Hypothalamus (tissue), 51 donors: ENCODE results near the gene ASXL3.
A peak's percentile ranks its signal among the peaks of the same experiment; 100 is the strongest.

Experiments
- DNase-seq, 51 donors: peaks; one replicate each; lab custom pipeline; 2025; lab: John Stamatoyannopoulos, UW

ASXL3 gene

DNA sequence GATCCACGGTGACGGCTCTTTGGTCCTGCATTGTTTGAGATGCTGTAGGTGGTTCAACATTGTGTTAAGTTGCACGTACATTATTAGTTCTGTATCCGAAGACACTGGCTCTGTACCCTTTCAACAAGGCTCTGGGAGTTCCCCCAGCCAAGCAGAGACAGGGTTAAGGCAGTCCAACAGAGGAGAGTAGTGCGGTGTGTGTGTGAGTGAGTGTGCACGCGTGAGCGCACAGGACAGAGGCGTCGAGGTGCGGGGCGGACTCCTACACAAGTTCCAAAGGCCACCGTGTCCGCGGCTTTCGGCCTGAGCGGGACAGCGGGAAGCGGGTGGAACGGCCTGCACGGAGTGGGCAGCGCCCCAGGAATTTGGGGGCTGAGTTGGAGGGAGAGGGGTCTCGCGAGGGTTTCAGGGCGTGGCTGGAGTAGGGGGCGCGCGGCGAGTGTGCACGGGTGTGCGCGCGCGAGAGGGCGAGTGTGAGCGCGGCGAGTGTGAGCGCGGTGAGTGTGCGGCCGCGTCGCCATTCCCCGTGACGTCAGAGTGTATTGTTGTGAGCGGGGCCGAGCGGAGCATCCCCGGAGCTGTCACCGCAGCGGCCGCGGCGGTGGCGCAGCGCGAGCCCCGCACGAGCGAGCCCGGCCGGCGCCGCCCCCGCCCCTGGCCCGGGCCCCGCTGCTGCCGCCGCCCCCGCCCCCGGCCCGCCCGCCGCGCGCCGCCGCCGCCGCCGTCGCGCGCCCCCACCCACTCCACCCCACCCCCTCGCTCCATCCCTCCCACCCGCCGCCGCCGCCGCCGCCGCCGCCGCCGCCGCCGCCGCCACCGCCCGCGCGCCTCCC is at the start of gene ASXL3:
Gene ASXL3 (plus strand): TSS at position 535 of the 833 bp plus-strand sequence. CDS start 413 bp downstream, outside the sequence.
- DNase-seq: peak in 48 of 51 donors; percentile 4 to 82 (median 58)

- no peak for DNase-seq
Observed at GRCh38 chr18:33532978-33533377, 45.0 kb upstream of the ASXL3 start.

DNA sequence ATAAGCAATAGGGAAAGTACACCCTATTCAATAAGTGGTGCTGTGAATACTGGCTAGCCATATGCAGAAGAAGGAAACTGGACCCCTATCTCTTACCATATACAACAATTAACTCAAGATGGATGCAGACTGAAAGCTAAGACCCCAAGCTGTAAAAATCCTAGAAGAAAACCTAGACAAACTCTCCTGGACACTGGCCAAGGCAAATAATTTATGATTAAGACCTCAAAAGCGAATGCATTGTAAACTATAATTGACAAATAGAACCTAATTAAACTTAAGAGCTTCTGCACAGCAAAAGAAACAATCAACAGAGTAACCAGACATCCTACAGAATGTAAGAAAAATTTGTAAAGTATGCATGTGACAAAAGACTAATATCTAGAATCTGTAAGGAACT is 41.1 kb upstream of the ASXL3 start:
- DNase-seq: no peak

GRCh38 chr18:33538418-33539042 is 39.5 kb upstream of the ASXL3 start:
- DNase-seq: no peak

- no peak for DNase-seq
Observed at GRCh38 chr18:33540392-33540791, 37.6 kb upstream of the ASXL3 start.

DNA sequence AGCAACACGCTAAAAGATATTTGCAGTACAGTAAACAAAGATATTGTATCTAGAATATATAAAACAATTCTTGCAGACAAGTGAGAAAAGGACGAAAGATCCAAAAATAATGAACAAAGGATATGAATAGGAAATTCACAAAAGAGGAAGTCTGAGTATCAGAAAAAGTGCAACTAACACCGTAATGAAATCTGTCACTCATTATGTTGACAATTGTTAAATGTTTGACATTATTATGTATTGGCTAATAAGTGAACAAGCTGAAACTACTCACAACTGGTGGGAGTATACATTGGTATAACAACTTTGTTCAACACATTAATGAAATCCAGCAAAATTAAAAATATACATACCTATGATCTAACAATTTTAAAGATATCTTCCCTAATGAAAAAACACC is 36.7 kb upstream of the ASXL3 start:
- no peak for DNase-seq

GRCh38 chr18:33556846-33557245 is 21.2 kb upstream of the ASXL3 start:
- DNase-seq: no peak

GRCh38 chr18:33557706-33558105 is 20.3 kb upstream of the ASXL3 start:
- no peak for DNase-seq

GRCh38 chr18:33558529-33558928 is 19.5 kb upstream of the ASXL3 start:
- no peak for DNase-seq

DNA sequence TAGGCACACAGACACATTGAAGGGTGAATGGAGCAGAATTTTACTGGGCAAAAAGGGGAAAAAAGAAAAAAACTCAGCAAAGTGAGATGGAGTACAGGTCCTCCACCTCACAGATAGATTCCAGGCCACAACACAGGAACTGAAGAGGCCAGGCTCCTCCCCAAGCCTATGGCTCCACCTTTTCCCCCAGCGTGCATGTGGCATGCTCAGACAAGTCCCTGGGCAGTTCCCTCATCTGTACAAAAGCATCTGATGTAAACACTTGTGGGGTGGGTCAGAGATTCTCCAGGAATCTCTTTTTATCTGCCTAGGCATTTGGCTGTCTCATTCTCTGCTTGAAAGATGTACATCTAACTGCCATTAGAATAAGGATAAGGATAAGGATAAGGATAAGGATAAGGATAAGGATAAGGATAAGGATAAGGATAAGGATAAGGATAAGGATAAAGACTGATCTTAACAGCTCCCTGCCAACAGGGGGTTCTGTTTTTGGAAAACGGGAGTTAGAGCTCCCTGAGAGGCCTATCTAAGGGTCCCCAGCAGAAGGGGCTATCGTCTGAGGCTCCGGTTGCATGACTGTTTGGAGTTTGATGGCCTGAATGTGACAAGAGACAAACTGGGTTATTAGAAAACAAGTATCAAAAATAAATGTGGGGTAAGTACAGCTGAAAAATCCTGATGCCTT is 17.2 kb upstream of the ASXL3 start:
- no peak for DNase-seq

DNA sequence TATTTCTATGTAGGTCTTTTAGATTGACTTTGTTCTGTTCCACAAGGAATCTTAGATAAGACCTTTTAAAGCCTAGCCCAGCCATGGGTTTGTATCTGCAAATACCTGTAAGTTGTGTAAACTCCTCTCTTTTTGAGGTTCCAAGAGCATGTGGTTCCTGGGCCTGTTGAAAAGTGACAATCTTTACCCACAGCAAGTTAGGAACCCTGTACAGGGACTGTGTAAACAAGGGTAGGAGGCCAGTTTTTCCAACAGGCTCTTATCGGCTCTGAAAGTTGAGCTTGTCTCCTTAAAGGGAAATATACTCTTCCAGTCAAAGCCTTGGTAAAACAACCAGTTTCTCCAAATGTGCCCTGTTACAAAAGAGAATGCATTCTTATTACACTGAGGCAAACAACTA is 15.3 kb upstream of the ASXL3 start:
- no peak for DNase-seq

GRCh38 chr18:33567705-33568104 is 10.3 kb upstream of the ASXL3 start:
- DNase-seq: no peak

DNA sequence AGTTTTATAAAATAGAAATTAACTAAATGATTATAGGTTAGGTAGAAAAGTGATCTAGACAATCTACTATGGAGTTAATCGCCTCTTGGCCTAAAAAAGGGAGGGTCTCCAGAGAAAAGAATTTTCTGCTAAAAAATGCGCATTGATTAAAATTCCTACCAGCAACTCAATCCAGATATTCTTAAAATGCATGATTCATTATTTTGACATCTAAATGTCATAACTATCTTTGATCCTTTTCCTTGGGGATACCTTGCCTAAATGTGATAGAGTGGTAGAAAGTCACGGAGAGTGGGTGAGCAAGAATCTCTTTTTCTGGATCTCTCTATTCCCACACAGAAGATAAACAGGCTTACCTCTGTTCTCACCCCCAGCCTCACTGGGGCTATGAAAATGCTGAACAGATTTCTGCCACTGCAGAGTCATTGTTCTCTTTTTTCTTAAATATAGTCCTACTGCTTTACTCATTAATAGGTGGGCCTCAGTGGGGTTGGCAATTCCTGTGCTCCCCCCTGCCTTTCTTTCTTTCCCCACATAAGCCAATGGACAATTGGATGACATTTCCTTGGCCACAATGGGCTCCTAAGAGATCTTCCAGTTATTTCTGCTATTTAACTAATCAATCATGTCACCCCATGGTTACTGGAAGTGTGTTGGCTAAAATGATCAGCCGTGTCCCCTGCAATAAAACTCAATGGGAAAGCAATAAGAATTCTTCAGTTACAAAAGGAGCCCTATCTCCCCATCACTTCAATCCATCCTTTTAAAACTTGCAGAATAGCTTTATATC is 5.8 kb upstream of the ASXL3 start:
- DNase-seq: no peak

- DNase-seq: no peak
Observed at GRCh38 chr18:33573193-33573592, 4.8 kb upstream of the ASXL3 start.

- DNase-seq: no peak
Observed at GRCh38 chr18:33575451-33575850, 2.6 kb upstream of the ASXL3 start.

GRCh38 chr18:33576999-33577646 is 896 bp upstream of the ASXL3 start:
- no peak for DNase-seq

DNA sequence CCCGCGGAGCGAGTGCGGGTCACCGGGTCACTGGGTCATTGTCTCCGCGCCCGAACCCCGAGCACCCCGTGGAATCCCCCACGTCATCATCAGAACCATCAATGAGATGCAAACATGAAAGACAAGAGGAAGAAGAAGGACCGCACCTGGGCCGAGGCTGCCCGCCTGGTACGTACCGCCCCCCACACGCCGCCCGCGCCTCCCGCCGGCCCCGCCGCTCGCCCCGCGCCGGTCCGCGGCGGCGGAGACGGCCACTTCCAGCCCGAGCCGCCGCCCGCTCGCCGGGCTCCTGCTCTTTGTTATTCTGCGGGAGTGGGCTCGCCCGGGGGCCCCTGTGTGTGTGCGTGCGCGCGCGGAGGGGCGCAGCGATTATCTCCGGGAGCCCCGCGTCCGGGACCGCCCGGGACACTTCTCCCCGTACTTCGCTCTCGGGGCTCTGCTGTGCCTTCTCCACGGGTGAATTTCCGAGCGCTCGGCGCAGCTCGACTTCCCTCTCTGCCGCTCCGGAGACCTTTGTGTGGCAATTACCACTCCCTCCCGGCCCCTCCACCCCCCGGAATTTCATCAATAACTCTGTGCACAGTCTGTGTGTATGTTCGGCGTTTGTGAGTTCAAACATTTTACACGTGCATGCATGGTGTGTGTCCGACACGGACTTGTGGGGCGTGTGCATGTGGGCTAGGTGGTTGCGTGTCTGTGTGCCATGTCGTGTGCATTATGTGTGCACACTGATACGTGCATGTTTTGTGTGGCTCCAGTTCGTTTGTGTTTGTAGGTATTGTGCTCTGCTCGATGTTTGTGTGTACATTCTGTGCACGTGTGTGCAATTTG is 714 bp downstream of the ASXL3 start:
- DNase-seq: peak in 38 of 51 donors; percentile 9 to 79 (median 50)

DNA sequence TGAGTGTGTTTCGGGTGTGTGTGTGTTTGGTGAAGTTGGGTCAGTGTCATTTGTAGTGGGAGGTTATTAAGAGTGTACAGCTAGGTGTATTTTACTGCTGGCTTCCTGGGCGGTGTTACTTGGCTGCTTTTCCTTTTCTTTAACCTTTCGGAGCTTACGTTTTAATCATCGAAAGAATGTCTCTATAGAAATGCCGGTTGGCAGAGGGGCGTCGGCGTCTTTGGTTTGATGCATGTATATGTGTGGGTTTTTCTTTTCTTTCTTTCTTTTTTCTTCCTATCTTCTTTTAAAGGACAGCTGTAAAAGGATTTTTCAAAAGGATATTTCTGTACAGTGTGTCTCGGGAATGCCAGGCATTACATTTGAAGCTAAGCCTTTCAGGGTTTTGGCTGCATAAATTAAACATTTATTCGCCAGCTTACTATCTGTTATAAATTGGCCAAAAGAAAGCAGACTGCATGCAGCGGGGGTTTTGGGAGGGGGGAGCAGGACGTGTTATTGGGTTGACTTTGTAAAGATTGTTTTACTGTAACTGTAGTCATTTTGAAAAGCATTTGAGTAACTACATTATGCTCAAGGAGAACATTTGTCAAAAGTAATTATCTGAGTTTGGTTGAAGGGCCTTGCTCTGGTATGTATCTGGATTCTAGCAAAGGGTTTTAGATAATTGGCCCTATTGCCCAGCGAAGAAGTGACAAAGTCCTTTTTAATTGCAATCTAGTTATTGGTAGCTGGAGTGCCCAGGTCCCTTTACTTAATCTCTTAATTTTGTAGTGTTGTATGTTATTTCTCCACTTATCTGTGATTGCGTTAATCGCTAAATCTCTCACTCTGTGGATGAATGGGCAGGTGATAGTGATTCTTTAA is 1.6 kb downstream of the ASXL3 start:
- DNase-seq: peak in 4 of 51 donors; percentile 24 to 79 (median 40)
